HL-60 (cell line): ENCODE data around the gene PDCL3.

Experiments
- POLR2AphosphoS5 ChIP-seq: IDR thresholded peaks from 2 replicates; pipeline ENCODE4 v1.6.1; 2012; ENCODE audit warnings: low read depth
- TF ChIP-seq, protein P1 (sequence below): IDR thresholded peaks from one replicate; pipeline ENCODE4 v1.5.1; 2011; ENCODE audit warnings: low read length, control low read depth, inconsistent platforms; ENCODE audit not compliant: insufficient read depth
- TF ChIP-seq, protein P2 (sequence below): IDR thresholded peaks from 2 replicates; pipeline ENCODE4 v1.6.1; 2012; ENCODE audit warnings: low read depth; ENCODE audit not compliant: insufficient replicate concordance

DNA sequence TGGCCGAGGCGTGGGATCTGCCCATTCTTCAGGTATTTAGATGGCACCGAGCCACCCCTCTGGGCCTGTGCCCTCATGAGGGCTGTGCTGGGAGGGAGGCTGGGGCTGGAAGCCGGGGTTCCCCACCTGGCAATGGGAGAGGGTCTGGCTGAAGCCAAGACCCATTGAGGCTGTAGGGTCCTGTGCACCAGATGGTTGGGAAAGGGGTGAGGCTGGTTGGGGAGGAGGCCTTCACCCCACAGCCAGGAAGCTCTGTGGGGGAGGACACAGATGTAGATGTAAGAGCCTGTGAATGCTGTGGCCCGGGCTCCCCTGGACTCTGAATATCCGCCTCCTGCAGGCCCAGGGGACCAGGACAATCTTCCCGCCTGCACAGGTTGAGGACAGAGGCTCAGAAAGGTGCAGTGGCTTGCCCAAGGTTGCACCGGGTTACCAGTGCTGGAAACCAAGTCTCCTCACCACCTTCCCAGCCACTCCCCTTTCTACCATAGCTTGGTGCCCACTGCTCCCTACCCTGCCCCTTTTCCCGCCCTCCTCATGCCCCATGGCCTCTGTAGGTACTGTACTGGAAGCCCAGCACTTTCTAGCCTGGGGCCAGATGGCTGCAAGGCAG, 49.7 kb downstream of the PDCL3 start:
- no peak for TF ChIP-seq POLR2AphosphoS5
- TF ChIP-seq, protein P1, sequence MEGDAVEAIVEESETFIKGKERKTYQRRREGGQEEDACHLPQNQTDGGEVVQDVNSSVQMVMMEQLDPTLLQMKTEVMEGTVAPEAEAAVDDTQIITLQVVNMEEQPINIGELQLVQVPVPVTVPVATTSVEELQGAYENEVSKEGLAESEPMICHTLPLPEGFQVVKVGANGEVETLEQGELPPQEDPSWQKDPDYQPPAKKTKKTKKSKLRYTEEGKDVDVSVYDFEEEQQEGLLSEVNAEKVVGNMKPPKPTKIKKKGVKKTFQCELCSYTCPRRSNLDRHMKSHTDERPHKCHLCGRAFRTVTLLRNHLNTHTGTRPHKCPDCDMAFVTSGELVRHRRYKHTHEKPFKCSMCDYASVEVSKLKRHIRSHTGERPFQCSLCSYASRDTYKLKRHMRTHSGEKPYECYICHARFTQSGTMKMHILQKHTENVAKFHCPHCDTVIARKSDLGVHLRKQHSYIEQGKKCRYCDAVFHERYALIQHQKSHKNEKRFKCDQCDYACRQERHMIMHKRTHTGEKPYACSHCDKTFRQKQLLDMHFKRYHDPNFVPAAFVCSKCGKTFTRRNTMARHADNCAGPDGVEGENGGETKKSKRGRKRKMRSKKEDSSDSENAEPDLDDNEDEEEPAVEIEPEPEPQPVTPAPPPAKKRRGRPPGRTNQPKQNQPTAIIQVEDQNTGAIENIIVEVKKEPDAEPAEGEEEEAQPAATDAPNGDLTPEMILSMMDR, result no peak
- TF ChIP-seq, protein P2, sequence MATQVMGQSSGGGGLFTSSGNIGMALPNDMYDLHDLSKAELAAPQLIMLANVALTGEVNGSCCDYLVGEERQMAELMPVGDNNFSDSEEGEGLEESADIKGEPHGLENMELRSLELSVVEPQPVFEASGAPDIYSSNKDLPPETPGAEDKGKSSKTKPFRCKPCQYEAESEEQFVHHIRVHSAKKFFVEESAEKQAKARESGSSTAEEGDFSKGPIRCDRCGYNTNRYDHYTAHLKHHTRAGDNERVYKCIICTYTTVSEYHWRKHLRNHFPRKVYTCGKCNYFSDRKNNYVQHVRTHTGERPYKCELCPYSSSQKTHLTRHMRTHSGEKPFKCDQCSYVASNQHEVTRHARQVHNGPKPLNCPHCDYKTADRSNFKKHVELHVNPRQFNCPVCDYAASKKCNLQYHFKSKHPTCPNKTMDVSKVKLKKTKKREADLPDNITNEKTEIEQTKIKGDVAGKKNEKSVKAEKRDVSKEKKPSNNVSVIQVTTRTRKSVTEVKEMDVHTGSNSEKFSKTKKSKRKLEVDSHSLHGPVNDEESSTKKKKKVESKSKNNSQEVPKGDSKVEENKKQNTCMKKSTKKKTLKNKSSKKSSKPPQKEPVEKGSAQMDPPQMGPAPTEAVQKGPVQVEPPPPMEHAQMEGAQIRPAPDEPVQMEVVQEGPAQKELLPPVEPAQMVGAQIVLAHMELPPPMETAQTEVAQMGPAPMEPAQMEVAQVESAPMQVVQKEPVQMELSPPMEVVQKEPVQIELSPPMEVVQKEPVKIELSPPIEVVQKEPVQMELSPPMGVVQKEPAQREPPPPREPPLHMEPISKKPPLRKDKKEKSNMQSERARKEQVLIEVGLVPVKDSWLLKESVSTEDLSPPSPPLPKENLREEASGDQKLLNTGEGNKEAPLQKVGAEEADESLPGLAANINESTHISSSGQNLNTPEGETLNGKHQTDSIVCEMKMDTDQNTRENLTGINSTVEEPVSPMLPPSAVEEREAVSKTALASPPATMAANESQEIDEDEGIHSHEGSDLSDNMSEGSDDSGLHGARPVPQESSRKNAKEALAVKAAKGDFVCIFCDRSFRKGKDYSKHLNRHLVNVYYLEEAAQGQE, result no peak
